ENCODE results near the gene PROZ.

- no peak for TF ChIP-seq EZH2 (IDR thresholded peaks at IDR 0.05)
- no peak for TF ChIP-seq POLR2AphosphoS5 (IDR thresholded peaks at IDR 0.05; ENCODE audit: borderline replicate concordance, low read depth, low read length)
These were observed 5.3 kb upstream of the PROZ start for GRCh38 chr13:113152984-113153809.
